NCI-H1436 (cell line): Measurements from ENCODE around the gene GGTA1.
A peak's percentile ranks its signal among the peaks of the same experiment; 100 is the strongest.

Experiments used
- DNase-seq: peaks from one replicate; lab custom pipeline; 2025; lab: John Stamatoyannopoulos, UW

GGTA1 gene

DNA sequence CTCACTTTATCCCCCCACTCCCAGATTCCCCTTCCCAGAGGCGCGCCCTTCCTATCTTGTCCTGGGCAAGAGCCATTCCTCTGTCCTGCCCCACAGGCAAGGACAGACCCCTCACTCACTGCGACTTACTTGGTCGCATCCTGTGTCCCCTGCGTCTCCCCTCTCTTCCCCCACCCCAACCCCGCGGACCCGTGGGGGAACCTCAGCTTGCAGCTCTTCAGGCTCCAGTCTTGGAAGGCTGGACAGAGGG is 542 bp downstream of the GGTA1 start:
- no peak for DNase-seq

GRCh38 chr9:121498487-121499176 is 1.0 kb downstream of the GGTA1 start:
- DNase-seq, result no peak

DNA sequence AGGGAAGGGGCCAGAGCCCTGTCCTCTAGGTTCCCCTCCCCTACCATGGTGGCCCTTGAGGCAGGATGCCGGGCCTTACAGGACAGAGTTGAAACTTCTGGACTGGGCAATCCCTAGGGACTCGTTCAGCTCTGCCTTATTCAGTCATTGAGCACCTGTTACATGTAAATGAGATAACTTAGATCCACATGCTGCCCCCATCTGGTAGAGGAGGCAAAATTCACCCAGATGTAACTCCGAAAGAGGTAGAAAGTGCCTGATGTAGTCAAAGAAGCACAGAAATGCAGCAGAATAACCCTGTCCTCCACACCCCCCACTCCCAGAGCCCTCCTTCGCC is 1.5 kb downstream of the GGTA1 start:
- DNase-seq, result peak; percentile 79

GRCh38 chr9:121495976-121496375 is 3.7 kb downstream of the GGTA1 start:
- no peak for DNase-seq

GRCh38 chr9:121494192-121494591 is 5.5 kb downstream of the GGTA1 start:
- DNase-seq, result no peak

DNA sequence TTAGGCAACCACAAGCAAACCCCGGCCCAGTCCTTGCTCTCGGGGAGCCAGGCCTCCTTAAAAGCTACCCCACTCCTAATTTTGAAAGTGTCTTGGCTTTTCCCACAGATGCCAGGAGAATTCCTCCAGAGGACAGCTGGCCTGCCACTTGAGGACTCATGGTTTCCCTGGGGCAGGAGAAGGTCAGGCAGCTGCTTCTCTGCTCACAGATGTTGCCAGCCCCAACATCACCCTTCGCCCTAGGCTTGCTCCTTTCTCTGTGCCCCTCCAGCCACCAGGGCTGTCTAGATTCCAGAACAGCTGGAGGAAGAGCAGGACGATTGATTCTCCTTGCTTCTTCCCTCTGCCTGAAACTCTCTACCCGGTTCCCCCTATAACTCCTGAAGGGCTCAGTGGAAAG is 8.5 kb downstream of the GGTA1 start:
- DNase-seq, result no peak

- no peak for DNase-seq
Measured at GRCh38 chr9:121489344-121489743, 10.3 kb downstream of the GGTA1 start.

- DNase-seq, result no peak
Measured at GRCh38 chr9:121486043-121486442, 13.6 kb downstream of the GGTA1 start.

DNA sequence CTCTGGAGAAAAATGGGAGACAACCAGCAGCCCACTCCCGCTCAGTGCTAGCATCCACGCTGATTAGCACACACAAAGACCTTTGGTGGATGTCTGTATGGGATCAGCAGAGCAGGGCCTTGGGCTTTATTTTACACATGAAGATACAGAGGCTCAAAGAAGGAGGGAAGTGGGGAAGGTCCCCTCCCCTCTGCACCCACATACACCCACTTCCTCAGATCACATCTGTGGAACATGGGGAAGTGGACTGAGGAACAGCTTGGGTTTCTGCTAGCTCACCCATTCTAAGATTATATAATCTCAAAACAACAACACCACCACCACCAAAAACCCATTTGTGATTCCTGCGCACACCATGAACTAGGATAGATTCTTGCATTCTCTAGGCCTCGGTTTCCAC is 14.0 kb downstream of the GGTA1 start:
- no peak for DNase-seq

DNA sequence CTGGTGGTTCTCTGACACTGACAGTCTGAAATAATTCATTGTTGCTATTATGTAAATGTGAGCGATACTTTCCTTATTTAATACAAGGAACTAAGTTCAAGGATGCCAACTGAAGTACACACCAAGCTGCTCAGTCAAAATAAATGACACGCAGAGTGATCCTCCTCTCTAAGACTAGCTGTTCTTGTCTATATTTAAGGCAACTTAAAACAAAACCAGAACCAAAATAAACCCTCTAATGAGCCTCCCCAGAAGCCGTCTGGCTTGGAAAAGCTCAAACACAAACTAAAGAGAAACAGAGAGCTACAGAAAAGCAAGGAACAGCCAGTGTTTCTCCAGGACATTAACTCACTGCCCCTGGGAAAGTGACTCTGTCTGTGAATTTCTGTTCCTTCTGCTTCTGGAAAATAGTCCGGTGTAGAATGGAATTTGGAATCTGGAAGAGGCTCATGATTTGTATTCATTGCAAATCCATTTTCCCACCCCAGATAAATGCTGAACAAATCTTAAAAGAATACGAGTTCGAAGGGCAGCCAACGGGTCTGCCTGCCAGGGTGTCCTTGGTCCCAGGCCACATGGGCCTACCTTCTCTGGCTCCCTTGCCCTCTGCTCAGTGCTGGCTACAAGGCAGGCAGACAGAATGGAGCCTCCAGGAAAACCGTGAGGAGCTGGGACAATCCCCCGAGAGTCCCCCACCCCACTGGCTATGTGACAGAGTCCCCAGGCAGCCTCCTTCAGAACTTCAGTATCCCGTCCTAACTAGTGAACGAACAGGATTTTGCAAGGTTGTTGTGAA is 14.8 kb downstream of the GGTA1 start:
- no peak for DNase-seq

DNA sequence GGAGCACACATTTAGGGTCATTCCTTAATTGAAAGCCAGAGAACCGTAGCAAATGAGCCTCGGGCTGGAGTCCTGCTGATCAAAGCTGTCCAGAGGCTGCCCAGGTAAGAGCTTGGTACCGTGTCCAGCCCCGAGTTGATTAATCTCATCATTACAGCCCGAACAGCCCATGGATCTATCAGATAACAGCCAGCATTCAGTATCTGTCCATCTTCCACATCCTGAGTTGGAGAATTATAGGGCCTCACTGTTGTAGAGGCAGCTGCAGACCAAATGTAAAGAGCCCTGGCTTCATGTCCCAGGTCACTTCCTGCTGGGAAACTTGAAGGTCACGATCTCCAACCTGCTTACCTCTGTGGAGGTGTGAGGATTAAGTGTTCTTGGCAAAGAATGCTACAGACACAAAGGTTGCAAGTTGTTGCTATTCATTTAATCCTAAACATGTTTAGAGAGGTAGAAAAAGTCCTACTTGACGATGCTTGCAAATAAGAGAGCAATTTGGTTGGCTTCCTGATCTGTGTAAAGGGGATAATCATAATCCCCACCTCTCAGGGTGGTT is 16.1 kb downstream of the GGTA1 start:
- no peak for DNase-seq

DNA sequence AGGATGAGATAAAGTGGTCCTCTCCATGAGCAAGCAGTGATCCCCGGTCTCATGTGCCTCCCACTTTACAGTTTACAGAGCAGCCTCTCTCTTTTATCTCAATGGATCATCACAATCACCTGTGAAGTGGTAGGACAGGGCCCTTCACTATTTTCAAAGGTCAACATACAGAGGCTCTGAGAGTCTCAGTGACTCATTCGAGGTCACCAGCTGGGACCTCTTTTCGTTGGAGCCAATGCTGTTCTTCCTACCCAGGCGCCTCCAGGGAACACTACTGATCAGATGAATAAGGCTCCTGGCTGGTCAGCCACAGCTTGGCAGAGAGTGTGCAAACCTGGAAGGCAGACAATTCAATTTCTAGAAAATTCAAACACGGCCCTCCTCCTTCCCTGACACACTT is 16.6 kb downstream of the GGTA1 start:
- DNase-seq, result no peak

GRCh38 chr9:121478816-121479676 is 20.6 kb downstream of the GGTA1 start:
- no peak for DNase-seq

GRCh38 chr9:121476156-121476555 is 23.5 kb downstream of the GGTA1 start:
- no peak for DNase-seq

DNA sequence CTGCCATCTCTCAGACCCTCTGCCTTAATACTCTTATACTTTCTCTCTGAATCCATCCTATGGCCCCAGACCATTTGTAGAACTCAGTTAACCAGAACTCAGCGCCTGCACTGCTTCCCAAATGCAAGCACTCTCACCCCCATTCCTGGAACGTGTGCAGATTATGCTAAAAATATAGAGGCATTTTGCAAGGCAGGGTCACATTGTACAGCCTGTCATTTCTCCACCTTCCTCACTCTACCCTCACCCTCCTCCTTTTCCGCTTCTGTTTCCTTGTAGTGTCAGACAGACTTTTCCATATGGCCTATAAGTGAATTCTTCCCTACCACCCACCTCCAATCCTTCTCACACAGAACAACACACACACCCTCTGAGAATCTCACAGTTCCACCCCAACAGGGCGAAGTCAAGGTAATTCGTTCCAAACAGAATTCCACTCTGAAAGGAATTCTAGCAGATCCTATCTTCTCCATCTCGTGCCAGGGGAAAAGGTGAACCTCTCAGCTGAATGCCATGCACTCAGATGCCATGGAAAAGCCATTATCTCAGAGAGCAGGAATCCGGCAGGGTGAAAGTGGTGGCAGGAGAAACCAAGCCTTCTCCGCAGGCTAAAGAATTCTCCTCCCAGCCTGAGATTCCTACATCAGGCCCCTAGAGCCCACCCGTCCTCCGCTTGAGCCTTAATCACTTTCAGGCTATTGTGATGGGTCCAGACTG is 25.3 kb downstream of the GGTA1 start:
- DNase-seq, result no peak

GRCh38 chr9:121473229-121473628 is 26.4 kb downstream of the GGTA1 start:
- no peak for DNase-seq

- DNase-seq, result no peak
Measured at GRCh38 chr9:121472446-121472845, 27.2 kb downstream of the GGTA1 start.

GRCh38 chr9:121466142-121466541 is 33.5 kb downstream of the GGTA1 start:
- no peak for DNase-seq

- DNase-seq, result no peak
Measured at GRCh38 chr9:121464968-121465367, 34.7 kb downstream of the GGTA1 start.

GRCh38 chr9:121463026-121463807 is 36.4 kb downstream of the GGTA1 start:
- no peak for DNase-seq

DNA sequence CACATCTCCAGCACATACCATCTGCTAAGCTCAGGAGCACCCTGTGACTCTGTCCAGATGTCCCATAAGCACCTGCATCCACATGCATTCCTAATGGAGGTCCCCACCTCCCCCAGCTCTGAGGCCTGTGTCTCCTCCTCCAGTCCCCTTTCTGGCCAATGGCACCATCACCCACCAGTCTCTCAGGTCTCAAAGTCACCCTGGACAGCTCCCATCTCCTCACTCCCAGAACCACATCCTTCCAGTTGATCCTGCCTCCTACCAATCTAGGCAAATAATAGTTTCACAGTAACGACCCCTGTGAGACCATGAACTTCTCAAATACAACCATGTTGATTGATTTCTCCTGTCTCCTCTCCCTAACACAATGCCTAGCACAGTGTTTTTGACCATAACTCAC is 40.1 kb downstream of the GGTA1 start:
- no peak for DNase-seq
